Ishikawa (cell line): Measurements from ENCODE around the gene FGF12.

ENCODE experiments used
- CEBPB ChIP-seq: IDR thresholded peaks from 2 replicates; pipeline ENCODE4 v1.6.1; 2012
- CREB1 ChIP-seq: IDR thresholded peaks from 2 replicates; pipeline ENCODE4 v1.6.1; 2012; ENCODE audit warnings: low read depth
- EGR1 ChIP-seq: IDR thresholded peaks from 2 replicates; pipeline ENCODE4 v1.6.1; 2012
- EP300 ChIP-seq: IDR thresholded peaks from 2 replicates; pipeline ENCODE4 v1.6.1; 2012; ENCODE audit warnings: borderline replicate concordance
- FOXM1 ChIP-seq: IDR thresholded peaks from 2 replicates; pipeline ENCODE4 v1.6.1; 2012; ENCODE audit warnings: low read depth, borderline replicate concordance
- MAX ChIP-seq: IDR thresholded peaks from 2 replicates; pipeline ENCODE4 v1.6.1; 2012
- NFIC ChIP-seq: IDR thresholded peaks from 2 replicates; pipeline ENCODE4 v1.6.1; 2012
- RAD21 ChIP-seq: IDR thresholded peaks from 2 replicates; pipeline ENCODE4 v1.6.1; 2012; ENCODE audit warnings: low read depth
- TAF1 ChIP-seq: IDR thresholded peaks from 2 replicates; pipeline ENCODE4 v1.6.1; 2012; ENCODE audit warnings: low read depth, mild to moderate bottlenecking
- TCF12 ChIP-seq: IDR thresholded peaks from 2 replicates; pipeline ENCODE4 v1.6.1; 2012; ENCODE audit warnings: low read depth
- TEAD4 ChIP-seq: IDR thresholded peaks from 2 replicates; pipeline ENCODE4 v1.6.1; 2012
- USF1 ChIP-seq: IDR thresholded peaks from 2 replicates; pipeline ENCODE4 v1.6.1; 2012
- YY1 ChIP-seq: IDR thresholded peaks from 2 replicates; pipeline ENCODE4 v1.6.1; 2012; ENCODE audit warnings: low read depth
- ZBTB7A ChIP-seq: IDR thresholded peaks from 2 replicates; pipeline ENCODE4 v1.6.1; 2012; ENCODE audit warnings: low read depth
- TF ChIP-seq, protein P1 (sequence below): IDR thresholded peaks from 2 replicates; pipeline ENCODE4 v1.6.1; 2012; ENCODE audit warnings: low read depth, mild to moderate bottlenecking

Gene FGF12

DNA sequence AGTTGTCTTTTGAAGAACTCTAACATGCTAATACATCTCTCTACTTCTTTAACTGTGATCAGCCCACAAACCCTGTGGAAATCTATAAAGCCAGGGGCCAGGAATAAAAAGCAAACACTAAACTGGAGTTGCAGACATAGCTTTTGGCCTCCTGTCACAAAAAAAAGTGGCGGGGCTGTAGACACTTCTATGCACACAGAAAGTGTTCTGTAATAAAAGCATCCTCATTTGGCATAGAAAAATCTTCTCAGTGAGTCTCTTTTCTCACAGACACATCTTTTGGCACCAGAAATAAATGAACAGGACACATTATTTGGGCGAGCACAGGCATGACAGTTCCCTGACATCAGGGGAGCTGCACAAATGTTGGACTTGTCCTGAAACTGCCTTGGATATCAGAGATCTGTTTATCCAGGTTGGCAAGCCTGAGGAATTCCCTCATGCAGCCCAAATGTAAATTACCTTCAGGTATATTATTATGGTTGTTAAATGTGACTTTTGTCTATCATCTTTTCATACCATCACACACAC lies 355.4 kb downstream of the FGF12 start:
- no peak for TF ChIP-seq YY1
- TF ChIP-seq, protein P1, sequence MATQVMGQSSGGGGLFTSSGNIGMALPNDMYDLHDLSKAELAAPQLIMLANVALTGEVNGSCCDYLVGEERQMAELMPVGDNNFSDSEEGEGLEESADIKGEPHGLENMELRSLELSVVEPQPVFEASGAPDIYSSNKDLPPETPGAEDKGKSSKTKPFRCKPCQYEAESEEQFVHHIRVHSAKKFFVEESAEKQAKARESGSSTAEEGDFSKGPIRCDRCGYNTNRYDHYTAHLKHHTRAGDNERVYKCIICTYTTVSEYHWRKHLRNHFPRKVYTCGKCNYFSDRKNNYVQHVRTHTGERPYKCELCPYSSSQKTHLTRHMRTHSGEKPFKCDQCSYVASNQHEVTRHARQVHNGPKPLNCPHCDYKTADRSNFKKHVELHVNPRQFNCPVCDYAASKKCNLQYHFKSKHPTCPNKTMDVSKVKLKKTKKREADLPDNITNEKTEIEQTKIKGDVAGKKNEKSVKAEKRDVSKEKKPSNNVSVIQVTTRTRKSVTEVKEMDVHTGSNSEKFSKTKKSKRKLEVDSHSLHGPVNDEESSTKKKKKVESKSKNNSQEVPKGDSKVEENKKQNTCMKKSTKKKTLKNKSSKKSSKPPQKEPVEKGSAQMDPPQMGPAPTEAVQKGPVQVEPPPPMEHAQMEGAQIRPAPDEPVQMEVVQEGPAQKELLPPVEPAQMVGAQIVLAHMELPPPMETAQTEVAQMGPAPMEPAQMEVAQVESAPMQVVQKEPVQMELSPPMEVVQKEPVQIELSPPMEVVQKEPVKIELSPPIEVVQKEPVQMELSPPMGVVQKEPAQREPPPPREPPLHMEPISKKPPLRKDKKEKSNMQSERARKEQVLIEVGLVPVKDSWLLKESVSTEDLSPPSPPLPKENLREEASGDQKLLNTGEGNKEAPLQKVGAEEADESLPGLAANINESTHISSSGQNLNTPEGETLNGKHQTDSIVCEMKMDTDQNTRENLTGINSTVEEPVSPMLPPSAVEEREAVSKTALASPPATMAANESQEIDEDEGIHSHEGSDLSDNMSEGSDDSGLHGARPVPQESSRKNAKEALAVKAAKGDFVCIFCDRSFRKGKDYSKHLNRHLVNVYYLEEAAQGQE, result no peak
- no peak for TF ChIP-seq USF1
- no peak for TF ChIP-seq TAF1
- no peak for TF ChIP-seq TCF12
- TF ChIP-seq EP300, result no peak
- TF ChIP-seq ZBTB7A, result no peak
- TF ChIP-seq RAD21, result no peak
- no peak for TF ChIP-seq MAX

- TF ChIP-seq FOXM1, result no peak
- TF ChIP-seq YY1, result no peak
- TF ChIP-seq EP300, result no peak
- no peak for TF ChIP-seq ZBTB7A
- no peak for TF ChIP-seq TAF1
- no peak for TF ChIP-seq TCF12
- TF ChIP-seq, protein P1, result no peak
- no peak for TF ChIP-seq EGR1
- no peak for TF ChIP-seq CEBPB
- no peak for TF ChIP-seq RAD21
- no peak for TF ChIP-seq NFIC
- no peak for TF ChIP-seq MAX
- TF ChIP-seq CREB1, result no peak
Observed at GRCh38 chr3:192367616-192368015, 359.7 kb downstream of the FGF12 start.

- TF ChIP-seq ZBTB7A, result no peak
- TF ChIP-seq USF1, result no peak
- no peak for TF ChIP-seq TCF12
- no peak for TF ChIP-seq CEBPB
- TF ChIP-seq RAD21, result no peak
- TF ChIP-seq CREB1, result no peak
Observed at GRCh38 chr3:192366916-192367315, 360.4 kb downstream of the FGF12 start.

DNA sequence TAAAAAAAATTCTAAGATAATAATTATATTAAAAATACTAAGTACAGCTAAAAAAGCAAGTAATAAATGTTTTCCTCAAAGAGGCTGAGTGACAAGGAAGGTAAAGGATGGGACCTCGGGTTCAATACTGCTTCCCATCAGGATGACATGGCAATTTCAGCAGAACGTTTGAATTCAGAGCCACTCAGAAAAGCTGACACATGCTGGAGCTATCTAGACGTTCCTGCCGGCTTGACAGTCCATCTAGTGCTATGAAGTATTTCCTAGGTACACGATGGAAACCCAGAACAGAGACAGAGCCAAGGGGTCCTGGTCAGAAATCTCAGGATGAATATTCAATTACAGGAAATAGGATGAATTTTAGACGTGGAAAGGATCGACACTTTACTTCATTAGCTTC lies 361.8 kb downstream of the FGF12 start:
- TF ChIP-seq USF1 (no peak), RAD21 (no peak), FOXM1 (no peak), MAX (no peak), CREB1 (no peak), TEAD4 (no peak), YY1 (no peak), CEBPB (no peak), TAF1 (no peak), TCF12 (no peak), EGR1 (no peak)

GRCh38 chr3:192364316-192364715 lies 363.0 kb downstream of the FGF12 start:
- no peak for TF ChIP-seq YY1
- no peak for TF ChIP-seq USF1
- TF ChIP-seq EP300, result no peak
- no peak for TF ChIP-seq FOXM1
- no peak for TF ChIP-seq CEBPB
- TF ChIP-seq TEAD4, result no peak
- no peak for TF ChIP-seq NFIC
- TF ChIP-seq, protein P1, result no peak
- no peak for TF ChIP-seq CREB1
- TF ChIP-seq RAD21, result no peak
- no peak for TF ChIP-seq TAF1
- no peak for TF ChIP-seq EGR1
- no peak for TF ChIP-seq TCF12
- TF ChIP-seq MAX, result no peak
